Fibroblast of villous mesenchyme (primary cell): ENCODE measurements around the gene CALHM3. TPM values are rescaled to one million over a fixed set of nuclear protein-coding genes. Genes with fewer than 3 reads are reported as not detected.
A peak's percentile ranks its signal among the peaks of the same experiment; 100 is the strongest.

Experiments used
- DNase-seq: peaks from one replicate; pipeline ENCODE4 v3.0.0-alpha.2; 2010; ENCODE audit warnings: low read depth
- H3K4me3 ChIP-seq: 2 replicates; pipeline ENCODE4 v1.5.1; 2011; ENCODE audit warnings: low read depth, mild to moderate bottlenecking, low read length
- CTCF ChIP-seq: IDR thresholded peaks from 2 replicates; pipeline ENCODE4 v1.5.1; 2012; ENCODE audit warnings: low read depth, mild to moderate bottlenecking, low read length; ENCODE audit not compliant: insufficient read depth
- total RNA-seq: library from RNA; depleted of rRNA; stranded (reverse); fragments of >200 nt; gene quantifications from 2 replicates; pipeline ENCODE4 v1.2.3, GENCODE V29; 2012

CALHM3 gene
- total RNA-seq, 1 donor, result under 0.01 TPM

- no peak for TF ChIP-seq CTCF
- no peak overlapping the region for H3K4me3 ChIP-seq
- no peak for DNase-seq
Observed at GRCh38 chr10:103517234-103518085, 38.4 kb upstream of the CALHM3 start.

DNA sequence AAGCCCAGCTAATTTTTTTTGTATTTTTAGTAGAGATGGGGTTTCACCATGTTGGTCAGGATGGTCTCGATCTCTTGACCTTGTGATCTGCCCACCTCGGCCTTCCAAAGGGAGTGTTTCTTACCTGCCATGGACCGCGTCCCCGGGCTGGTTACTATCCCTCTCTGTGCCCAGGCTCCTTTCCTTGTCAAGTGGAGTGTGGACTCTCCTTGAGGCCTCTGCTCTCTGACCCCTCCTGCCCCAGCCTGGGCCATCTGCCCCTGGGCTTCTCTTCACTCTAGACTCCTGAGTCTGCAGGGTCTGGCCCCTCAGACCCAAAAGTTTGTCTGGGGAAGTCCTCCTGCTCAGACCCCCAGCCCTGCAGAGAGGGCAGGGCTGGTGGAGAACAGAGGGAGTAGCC is 35.2 kb upstream of the CALHM3 start:
- TF ChIP-seq CTCF, result no peak
- no peak for DNase-seq
- no peak overlapping the region for H3K4me3 ChIP-seq

DNA sequence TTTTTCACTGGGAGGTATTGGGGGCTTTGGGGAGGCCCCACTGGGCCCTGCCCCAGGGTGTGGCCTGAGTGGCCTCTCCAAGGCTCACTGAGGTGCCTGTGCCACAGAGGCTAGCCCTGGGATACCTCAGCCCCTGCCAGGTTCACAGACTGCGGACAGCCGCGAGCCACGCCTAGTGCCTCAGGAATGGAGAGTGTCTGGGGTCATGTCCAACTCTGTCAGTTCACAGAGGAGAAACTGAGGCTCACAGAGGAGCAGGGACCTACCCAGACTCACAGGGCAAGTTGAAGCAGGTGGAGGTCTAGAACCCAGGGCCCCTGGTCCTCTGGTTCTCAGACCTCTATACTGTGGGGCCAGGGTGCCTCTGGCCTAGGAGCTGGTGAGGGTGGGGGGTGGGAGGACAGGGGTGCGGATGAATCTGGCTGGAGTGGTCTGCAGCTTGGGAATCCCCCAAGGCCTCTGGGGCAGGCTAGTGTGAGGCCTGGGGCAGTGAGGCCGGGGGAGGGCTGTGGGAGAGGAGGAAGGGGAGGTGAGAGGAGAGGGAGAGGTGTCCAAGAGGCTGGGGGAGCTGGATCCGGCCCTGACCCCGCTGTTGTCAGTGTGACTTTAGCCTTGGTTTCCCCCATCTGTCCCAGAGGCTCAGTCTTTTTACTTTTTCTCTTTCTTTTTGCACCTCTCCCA is 34.5 kb upstream of the CALHM3 start:
- no peak for DNase-seq
- H3K4me3 ChIP-seq, result no peak overlapping the region
- TF ChIP-seq CTCF, result no peak

DNA sequence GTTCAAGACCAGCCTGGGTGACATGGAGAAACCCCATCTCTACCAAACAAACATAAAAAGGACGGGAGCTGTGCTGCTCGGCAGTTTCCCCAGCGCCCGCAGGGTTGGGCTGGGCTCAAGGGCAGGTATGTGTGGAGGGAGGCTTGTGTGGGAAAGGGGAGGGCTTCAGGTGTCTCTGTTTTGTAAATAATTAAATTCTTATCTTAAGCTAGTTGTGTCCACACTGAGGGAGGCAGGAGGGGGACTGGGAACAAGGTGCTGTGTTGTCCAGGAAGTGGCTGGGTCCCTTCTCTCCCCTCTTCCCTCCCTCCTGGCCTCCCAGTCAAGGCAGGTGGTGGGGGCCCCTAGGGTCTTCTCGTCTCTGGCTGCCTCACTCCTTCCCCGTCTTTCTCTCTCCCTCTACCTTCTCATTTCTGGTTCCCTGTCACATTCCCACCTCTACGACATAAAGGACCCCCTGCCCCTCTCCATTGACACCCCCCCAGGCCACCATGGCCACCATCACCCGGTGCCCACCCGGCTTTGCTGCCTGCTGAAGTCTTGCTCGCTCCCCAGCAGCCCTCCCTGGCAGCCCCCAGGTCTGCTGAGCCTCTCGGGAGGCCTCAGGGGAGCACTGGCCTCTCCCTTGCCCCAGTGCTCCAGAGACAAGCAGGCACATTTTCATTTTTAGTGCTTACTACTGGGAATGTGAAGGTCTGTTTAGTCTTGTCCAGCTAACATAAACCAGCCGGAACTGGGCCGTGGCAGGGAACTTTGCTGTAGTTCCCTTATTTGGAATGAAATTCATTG is 33.7 kb upstream of the CALHM3 start:
- peak; percentile 25 for DNase-seq
- TF ChIP-seq CTCF, result no peak
- H3K4me3 ChIP-seq, result no peak overlapping the region

DNA sequence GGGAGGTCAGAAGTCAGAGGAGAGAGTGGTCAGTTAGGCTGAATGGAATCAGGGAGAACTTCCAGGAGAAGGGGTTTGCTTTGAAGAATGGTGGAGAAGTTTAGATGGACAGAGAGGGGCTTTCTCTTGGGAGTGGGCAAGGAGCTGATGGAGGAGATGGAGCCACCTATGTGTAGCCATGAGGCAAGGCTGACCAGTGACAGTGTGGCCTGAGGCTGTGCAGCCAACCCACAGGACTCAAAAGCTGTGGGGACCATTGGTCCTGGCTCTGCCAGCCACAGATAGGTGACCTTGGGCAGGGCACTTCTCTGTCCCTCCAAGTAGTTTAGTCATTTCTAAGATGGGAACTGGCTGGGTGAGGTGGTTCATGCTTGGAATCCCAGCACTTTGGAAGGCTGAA is 33.1 kb upstream of the CALHM3 start:
- no peak for DNase-seq
- TF ChIP-seq CTCF, result no peak
- no peak overlapping the region for H3K4me3 ChIP-seq

DNA sequence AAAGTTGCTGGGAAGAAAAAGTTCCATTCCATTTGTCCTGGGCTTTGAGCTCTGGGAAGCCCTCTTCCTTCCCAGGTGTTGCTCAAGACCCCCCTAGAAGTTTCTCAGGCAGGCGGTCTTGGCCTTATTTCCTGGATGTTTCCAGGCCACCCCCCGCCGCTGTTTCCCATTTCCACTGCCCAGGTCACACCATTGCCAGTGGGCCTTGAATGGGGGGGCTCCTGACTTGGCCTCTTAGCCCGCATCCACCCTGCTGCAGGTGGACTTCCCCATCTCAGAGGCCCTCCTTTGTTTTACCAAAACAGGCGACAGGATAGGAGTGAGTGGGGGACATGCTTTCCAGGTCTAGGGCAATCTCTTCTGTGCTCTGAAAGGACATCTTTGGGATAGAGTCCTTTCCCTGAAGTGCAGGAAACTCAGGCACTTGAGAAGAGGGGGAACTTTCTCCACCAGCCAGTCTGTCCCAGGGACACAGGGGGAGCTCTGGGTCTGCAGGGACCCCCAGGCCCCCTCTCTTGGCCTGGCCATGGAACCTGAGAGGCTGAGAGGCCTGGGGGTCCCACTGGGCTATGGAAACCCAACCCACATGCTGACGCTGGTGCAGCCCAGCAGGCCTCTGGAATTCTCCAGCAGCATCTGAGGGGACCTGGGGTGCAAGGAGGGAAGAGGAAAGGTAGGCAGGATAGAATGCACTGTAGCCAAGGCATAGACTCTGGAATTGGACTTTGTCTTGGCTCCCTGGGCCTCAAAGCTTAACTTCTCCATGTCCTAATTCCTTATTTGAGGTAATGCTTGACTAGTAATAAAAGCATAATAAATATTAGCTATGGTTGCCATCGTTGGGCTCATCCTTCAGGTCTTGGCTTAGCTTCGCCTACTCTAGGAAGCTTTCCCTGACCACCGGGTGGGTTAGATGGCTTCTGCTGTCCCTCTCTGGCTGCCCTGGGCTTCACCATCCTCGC is 32.0 kb upstream of the CALHM3 start:
- no peak overlapping the region for H3K4me3 ChIP-seq
- DNase-seq, result no peak
- TF ChIP-seq CTCF, result no peak
